Aorta (tissue), 4 donors: ENCODE results near the gene DEFB123. TPM values are rescaled to one million over a fixed set of nuclear protein-coding genes. Genes with fewer than 3 reads are reported as not detected.

Experiments
- polyA plus RNA-seq, 2 donors: library from polyadenylated mRNA; stranded (reverse); fragments of 200-250 nt; gene quantifications; one replicate each; pipeline ENCODE4 v1.2.3, GENCODE V29; 2013
- total RNA-seq, 2 donors: library from RNA; stranded (reverse); fragmentation: NEBNext Ultra II Directional; extraction: Animal tissue kit (Norgen Biotek cat#: 25700); gene quantifications; one replicate each; pipeline ENCODE4 v1.2.1, GENCODE V29; 2021
- donor health status: healthy with polysubstance abuse.
- donor health status: Bipolar disorder and iron deficiency.
- donor health status: DM: no; HTN: no; CAD: no.
- donor health status: DM: yes; HTN: yes; CAD: no.

DEFB123 gene
- total and polyA plus RNA-seq, 4 donors: not detected

Other genes starting within 250 kb of the DEFB123 start
- not detected for gene DEFB115, start 183.0 kb upstream of the DEFB123 start, total RNA-seq
- not detected for gene DEFB115, start 183.0 kb upstream of the DEFB123 start, polyA plus RNA-seq
- not detected for gene DEFB116, start 132.0 kb upstream of the DEFB123 start, total RNA-seq
- not detected for gene DEFB116, start 132.0 kb upstream of the DEFB123 start, polyA plus RNA-seq
- not detected for gene DEFB118, start 72.0 kb upstream of the DEFB123 start, total RNA-seq
- not detected for gene DEFB118, start 72.0 kb upstream of the DEFB123 start, polyA plus RNA-seq
- not detected for gene DEFB119, start 50.0 kb upstream of the DEFB123 start, total RNA-seq
- not detected for gene DEFB119, start 50.0 kb upstream of the DEFB123 start, polyA plus RNA-seq
- not detected for gene DEFB121, start 34.4 kb upstream of the DEFB123 start, total RNA-seq
- not detected for gene DEFB121, start 34.4 kb upstream of the DEFB123 start, polyA plus RNA-seq
- gene DEFB124, start 34.5 kb downstream of the DEFB123 start, total RNA-seq: 1 to 10 TPM; 1.6 to 7.6 TPM
- gene DEFB124, start 34.5 kb downstream of the DEFB123 start, polyA plus RNA-seq: not detected
- gene REM1, start 34.7 kb downstream of the DEFB123 start, total RNA-seq: 10 to 100 TPM; 13.6 to 13.9 TPM
- gene REM1, start 34.7 kb downstream of the DEFB123 start, polyA plus RNA-seq: 10 to 100 TPM in 1 of 2 donors, 1 to 10 TPM in 1; 2.5 to 12.7 TPM
- gene HM13, start 73.8 kb downstream of the DEFB123 start, total RNA-seq: 100 to 1,000 TPM; 136 to 139 TPM
- 100 to 1,000 TPM in 1 of 2 donors, 10 to 100 TPM in 1; 41.8 to 108 TPM for gene HM13, start 73.8 kb downstream of the DEFB123 start, polyA plus RNA-seq
- 100 to 1,000 TPM; 170 to 396 TPM for gene ID1, start 164.7 kb downstream of the DEFB123 start, total RNA-seq
- gene ID1, start 164.7 kb downstream of the DEFB123 start, polyA plus RNA-seq: 100 to 1,000 TPM; 163 to 382 TPM
- gene COX4I2, start 197.3 kb downstream of the DEFB123 start, total RNA-seq: 1 to 10 TPM; 5.2 to 9.5 TPM
- gene COX4I2, start 197.3 kb downstream of the DEFB123 start, polyA plus RNA-seq: 1 to 10 TPM in 1 of 2 donors, not detected in 1; 2.0 TPM